Fibroblast of pulmonary artery (primary cell): ENCODE results near the gene FAM174C.
"Not testable (repeated sequence)": the region's sequence is repeated elsewhere in the genome, so short reads cannot be mapped to it uniquely, and the experiment has no call there.

ENCODE experiments used
- DNase-seq: peaks from one replicate; pipeline ENCODE4 v3.0.0-alpha.2; 2010; ENCODE audit warnings: low read depth
- H3K4me3 ChIP-seq: replicated peaks from 2 replicates; pipeline ENCODE4 v1.5.1; 2011; ENCODE audit warnings: low read depth, mild to moderate bottlenecking, control low read depth, low read length, moderate library complexity
- CTCF ChIP-seq: IDR thresholded peaks from 2 replicates; pipeline ENCODE4 v1.5.1; 2011; ENCODE audit warnings: mild to moderate bottlenecking, control low read depth, low read length, inconsistent platforms; ENCODE audit errors: missing control alignments

FAM174C gene

DNA sequence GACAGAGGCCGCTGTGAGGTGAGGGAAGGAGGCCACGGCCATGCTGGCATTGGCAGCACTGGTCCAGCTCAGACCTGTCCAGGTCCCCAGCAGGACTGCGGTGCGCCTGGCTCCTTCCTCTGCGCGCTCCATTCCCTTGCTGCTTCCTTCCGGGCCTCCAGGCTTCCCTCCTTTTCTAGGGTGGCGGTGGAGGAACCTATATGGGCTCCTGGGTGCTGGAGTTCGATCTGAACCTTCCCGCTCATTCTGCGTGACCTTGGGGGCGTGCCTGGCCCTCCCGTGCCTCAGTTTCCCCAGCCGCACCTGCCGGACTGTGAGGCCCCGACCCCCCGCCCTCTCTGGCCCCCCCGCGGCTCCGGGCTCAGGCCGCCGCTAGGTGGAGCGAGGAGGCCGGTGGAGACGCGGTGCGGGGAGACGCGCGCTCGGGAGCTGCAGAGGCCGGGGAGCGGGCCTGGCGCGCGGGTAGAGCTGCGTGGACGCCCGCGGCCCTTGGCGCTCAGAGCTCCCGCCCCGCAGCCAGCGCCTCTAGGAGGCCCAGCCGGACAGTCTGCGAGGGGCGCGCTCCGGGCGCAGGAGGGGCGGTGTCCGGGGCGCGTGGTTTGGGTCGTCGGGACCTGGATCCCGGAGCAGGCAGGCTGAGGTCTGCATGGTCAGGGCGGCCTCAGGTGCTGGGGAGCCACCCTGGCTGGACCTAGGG is 40.3 kb downstream of the FAM174C start:
- peak; percentile 7 for TF ChIP-seq CTCF
- peak; percentile 48 for DNase-seq
- no peak overlapping the region for H3K4me3 ChIP-seq

GRCh38 chr19:1316466-1316865 is 41.1 kb downstream of the FAM174C start:
- no peak for TF ChIP-seq CTCF
- H3K4me3 ChIP-seq: no peak overlapping the region
- DNase-seq: no peak

- TF ChIP-seq CTCF: no peak
- H3K4me3 ChIP-seq: no peak overlapping the region
- DNase-seq: no peak
Observed at GRCh38 chr19:1317274-1318003, 42.1 kb downstream of the FAM174C start.

DNA sequence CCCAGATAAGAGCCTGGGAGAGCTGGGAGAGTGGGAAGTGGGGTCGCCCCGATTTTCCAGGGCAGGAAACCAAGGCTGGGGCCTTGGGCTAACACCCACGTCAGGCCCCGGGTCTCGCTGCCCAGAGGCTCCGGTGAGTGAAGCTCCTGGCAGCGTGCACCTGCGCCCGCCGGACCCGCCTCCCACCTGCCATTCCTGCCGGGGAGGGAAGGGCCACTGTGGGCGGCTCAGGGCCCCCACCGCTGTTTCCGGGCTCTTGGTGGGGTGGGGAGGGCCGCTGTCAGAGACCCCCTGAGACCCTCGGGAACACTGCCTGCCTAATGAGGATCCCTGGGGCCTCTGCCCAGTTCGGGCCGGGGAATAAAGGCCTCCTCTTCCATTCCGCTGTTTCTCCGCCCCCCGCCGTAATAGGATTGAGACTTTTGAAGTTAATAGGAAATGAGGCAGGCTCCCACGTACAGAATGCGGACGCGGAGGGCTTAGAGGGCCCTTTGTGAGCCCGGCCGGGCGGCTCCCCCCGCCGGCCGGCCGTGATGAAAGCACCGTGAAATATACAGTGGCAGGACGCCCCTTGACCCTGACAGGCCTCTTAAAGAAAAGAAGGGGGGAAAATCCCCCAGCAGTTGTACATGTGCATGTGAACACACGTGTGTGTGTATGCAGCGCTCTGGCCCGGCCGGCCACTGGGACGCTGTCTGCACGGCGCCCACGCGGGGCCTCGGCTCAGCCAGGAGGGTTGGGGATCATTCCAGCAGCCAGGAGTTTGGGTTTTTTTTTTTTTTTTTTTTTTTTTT is 43.5 kb downstream of the FAM174C start:
- no peak overlapping the region for H3K4me3 ChIP-seq
- DNase-seq: no peak
- no peak for TF ChIP-seq CTCF

- DNase-seq, H3K4me3 ChIP-seq: not testable (repeated sequence)
Observed at GRCh38 chr19:1320282-1320650, 44.9 kb downstream of the FAM174C start.

- DNase-seq: no peak
- no peak for TF ChIP-seq CTCF
- H3K4me3 ChIP-seq: no peak overlapping the region
Observed at GRCh38 chr19:1321539-1321938, 46.2 kb downstream of the FAM174C start.
